Ovary (tissue), 9 donors: ENCODE measurements around the gene NXPH3. TPM values are rescaled to one million over a fixed set of nuclear protein-coding genes. Genes with fewer than 3 reads are reported as not detected.

ENCODE experiments used
- DNase-seq, 5 donors: peaks; one replicate each; pipeline ENCODE4 v3.0.0-alpha.2; 2019 to 2020
- H3K27ac ChIP-seq, 2 donors: fragments of 200-600 bp; one replicate each; pipeline versions ENCODE4 v1.5.1 to v1.8.0; 2019 to 2022
- H3K27me3 ChIP-seq: fragments of 200-600 bp; one replicate; pipeline ENCODE4 v1.8.0; 2022
- H3K36me3 ChIP-seq: fragments of 200-600 bp; sonication (generic); one replicate; pipeline ENCODE4 v1.5.1; 2019
- H3K4me1 ChIP-seq: one replicate; pipeline ENCODE4 v1.8.1; 2013; ENCODE audit warnings: mild to moderate bottlenecking, moderate library complexity; ENCODE audit not compliant: insufficient read depth
- H3K4me3 ChIP-seq: fragments of 200-600 bp; sonication (generic); one replicate; pipeline ENCODE4 v1.5.1; 2017
- H3K9me3 ChIP-seq, 2 donors: fragments of 200-600 bp in 1 of 2; sonication (generic) in 1 of 2; one replicate each; pipeline versions ENCODE4 v1.5.1 to v1.8.1; 2013 to 2019; ENCODE audit warnings: mild to moderate bottlenecking in 1 of 2, moderate library complexity in 1 of 2
- EP300 ChIP-seq: sonication (generic); formaldehyde crosslinking; IDR thresholded peaks from one replicate; pipeline ENCODE4 v1.6.1; 2017; ENCODE audit warnings: antibody characterized with exemption
- POLR2A ChIP-seq: fragments of 450-650 bp; IDR thresholded peaks from one replicate; pipeline ENCODE4 v1.6.1; 2017; ENCODE audit warnings: antibody characterized with exemption, mild to moderate bottlenecking, moderate library complexity
- WGBS, 3 donors: extraction: QIAGEN DNeasy Blood & Tissue Kit in 1 of 3; methylation state at CpG; one replicate each; pipeline versions ENCODE4 v1.1.5 to v1.1.7; 2013 to 2017; 5-methylcytosine and 5-hydroxymethylcytosine counted together
- intact Hi-C, 4 donors: fragments of 100-400 bp; cut with DNase I; formaldehyde crosslinking; loops; one replicate each; pipeline versions ENCODE4 v1.11.0 to v1.15.1; 2022 to 2023
- polyA plus RNA-seq, 2 donors: library from polyadenylated mRNA; stranded (reverse); fragments of 200-250 nt in 1 of 2; fragments of 350-450 nt in 1 of 2; fragmentation: Illumina TruSeq in 1 of 2; extraction: RNeasy Lipid Tissue Mini Kit (QIAGEN cat#74804) in 1 of 2; gene quantifications; one replicate each; pipeline ENCODE4 v1.2.3, GENCODE V29; 2013 to 2014
- total RNA-seq, 7 donors: library from RNA; depleted of rRNA in 2 of 7; stranded (reverse); fragments of >200 nt in 2 of 7; fragmentation: NEBNext Ultra II Directional in 3 of 7; extraction: Animal tissue kit (Norgen Biotek cat#: 25700) in 3 of 7; gene quantifications; one replicate each; pipeline versions ENCODE4 v1.1.0 to v1.2.4, GENCODE V29; 2016 to 2023
- TF ChIP-seq, protein P1 (sequence below), 3 donors: fragments of 450-650 bp in 2 of 3; fragments of 200-600 bp in 1 of 3; IDR thresholded peaks; one replicate each; pipeline versions ENCODE4 v1.5.1 to v1.8.0; 2016 to 2022; ENCODE audit warnings: antibody characterized with exemption in 3 of 3, mild to moderate bottlenecking in 1 of 3
- donor health status: DM: no; HTN: no; CAD: no; lungs with moderate emphysema.
- donor health status: DM: no; HTN: no; CAD: no.
- donor health status: Bipolar disorder and iron deficiency.
- donor health status: DM: yes; HTN: yes; CAD: no.
- donor health status: DM: no; HTN: no; CAD: no.
- donor health status: DM: yes; HTN: yes; CAD: no.

Gene NXPH3
- total and polyA plus RNA-seq, 9 donors: 1.2 to 26.0 (median 10.7) TPM

- H3K4me3 ChIP-seq: no peak overlapping the region
- H3K9me3 ChIP-seq: no peaks in the 10 kb centered on the region
- H3K27ac ChIP-seq: no peak overlapping the region
- TF ChIP-seq, protein P1, sequence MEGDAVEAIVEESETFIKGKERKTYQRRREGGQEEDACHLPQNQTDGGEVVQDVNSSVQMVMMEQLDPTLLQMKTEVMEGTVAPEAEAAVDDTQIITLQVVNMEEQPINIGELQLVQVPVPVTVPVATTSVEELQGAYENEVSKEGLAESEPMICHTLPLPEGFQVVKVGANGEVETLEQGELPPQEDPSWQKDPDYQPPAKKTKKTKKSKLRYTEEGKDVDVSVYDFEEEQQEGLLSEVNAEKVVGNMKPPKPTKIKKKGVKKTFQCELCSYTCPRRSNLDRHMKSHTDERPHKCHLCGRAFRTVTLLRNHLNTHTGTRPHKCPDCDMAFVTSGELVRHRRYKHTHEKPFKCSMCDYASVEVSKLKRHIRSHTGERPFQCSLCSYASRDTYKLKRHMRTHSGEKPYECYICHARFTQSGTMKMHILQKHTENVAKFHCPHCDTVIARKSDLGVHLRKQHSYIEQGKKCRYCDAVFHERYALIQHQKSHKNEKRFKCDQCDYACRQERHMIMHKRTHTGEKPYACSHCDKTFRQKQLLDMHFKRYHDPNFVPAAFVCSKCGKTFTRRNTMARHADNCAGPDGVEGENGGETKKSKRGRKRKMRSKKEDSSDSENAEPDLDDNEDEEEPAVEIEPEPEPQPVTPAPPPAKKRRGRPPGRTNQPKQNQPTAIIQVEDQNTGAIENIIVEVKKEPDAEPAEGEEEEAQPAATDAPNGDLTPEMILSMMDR (IDR thresholded peaks at IDR 0.05): no peak
- TF ChIP-seq EP300: no peak
- no peak for TF ChIP-seq POLR2A
- DNase-seq: no peak
- no peaks in the 10 kb centered on the region for H3K27me3 ChIP-seq
- H3K36me3 ChIP-seq: no peaks in the 10 kb centered on the region
- intact Hi-C loops: no loop called here
- 87 to 90% (median 87%) methylated on average over 4 of the region's 4 CpGs for WGBS, 3 donors
- H3K4me1 ChIP-seq: peaks cover 4% of the 10 kb centered on the region
These were observed 19.7 kb downstream of the NXPH3 start for GRCh38 chr17:49595328-49595727.

- H3K27me3 ChIP-seq: no peaks in the 10 kb centered on the region
- peaks cover 4% of the 10 kb centered on the region for H3K4me1 ChIP-seq
- H3K36me3 ChIP-seq: no peaks in the 10 kb centered on the region
- intact Hi-C loops: no loop called here
- no peak overlapping the region for H3K27ac ChIP-seq
- no peaks in the 10 kb centered on the region for H3K9me3 ChIP-seq
- no peak for DNase-seq
- WGBS, 3 donors: 54 to 66% (median 61%) methylated on average over 4 of the region's 4 CpGs
- no peak overlapping the region for H3K4me3 ChIP-seq
- no peak for TF ChIP-seq POLR2A
- TF ChIP-seq EP300: no peak
These were observed 20.3 kb downstream of the NXPH3 start for GRCh38 chr17:49595980-49596379.

DNA sequence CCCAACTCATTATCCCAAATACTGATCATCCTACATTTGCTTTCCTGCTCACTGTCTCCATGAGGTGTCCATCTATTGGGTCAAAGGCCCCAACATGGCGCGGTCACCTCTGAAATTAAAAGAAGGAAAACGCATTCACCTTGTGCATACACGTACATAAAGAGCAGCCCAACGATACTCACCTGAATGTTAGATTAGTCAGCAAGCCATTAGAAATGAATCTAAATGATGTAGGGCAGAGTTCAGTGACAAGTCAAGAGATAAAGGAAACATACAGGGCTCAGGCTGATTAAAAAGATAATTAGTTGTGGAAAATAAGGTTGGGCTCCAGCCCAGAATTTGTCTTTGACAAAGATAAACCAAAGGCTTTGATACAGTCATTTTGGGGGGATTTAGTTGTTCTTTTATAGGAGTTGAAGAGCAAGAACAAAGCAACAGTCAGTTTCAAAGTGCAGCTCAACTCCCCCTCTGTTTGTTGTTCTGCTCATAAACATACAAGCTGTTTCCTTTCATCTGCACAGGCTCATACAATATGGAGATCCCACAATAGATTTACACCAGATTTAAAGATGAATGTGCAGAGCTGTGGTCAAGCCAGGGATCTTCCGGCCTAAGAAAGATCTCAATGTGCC, 21.1 kb downstream of the NXPH3 start:
- H3K27me3 ChIP-seq: no peaks in the 10 kb centered on the region
- no peak overlapping the region for H3K4me3 ChIP-seq
- intact Hi-C loops: no loop called here
- no peak overlapping the region for H3K27ac ChIP-seq
- H3K4me1 ChIP-seq: peaks cover 4% of the 10 kb centered on the region
- 90 to 92% (median 92%) methylated on average over 6 of the region's 6 CpGs for WGBS, 3 donors
- DNase-seq: no peak
- TF ChIP-seq, protein P1 (IDR thresholded peaks at IDR 0.05): no peak
- TF ChIP-seq POLR2A: no peak
- TF ChIP-seq EP300: no peak
- no peaks in the 10 kb centered on the region for H3K36me3 ChIP-seq
- H3K9me3 ChIP-seq: no peaks in the 10 kb centered on the region

DNA sequence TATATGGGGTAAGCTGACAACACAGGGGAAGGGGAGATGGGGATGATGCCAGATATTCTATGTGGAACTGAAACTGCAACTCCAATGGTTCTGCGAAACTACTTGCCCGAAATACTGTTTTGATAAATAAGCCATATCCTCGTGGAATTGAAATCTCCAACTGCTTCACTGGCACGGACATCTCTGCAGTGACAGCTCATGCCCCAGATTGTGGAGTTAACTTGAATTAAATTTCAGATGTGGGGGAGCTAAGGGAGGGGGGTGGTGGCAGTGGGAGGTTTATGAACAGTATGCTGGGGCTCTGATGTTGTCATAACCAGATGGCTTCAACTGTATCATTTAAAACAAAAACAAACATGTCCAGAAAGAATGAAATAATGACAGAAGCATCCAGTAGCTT, 21.8 kb downstream of the NXPH3 start:
- no peak overlapping the region for H3K27ac ChIP-seq
- no peak for DNase-seq
- no peak overlapping the region for H3K4me3 ChIP-seq
- no peaks in the 10 kb centered on the region for H3K9me3 ChIP-seq
- peaks cover 6% of the 10 kb centered on the region for H3K4me1 ChIP-seq
- H3K27me3 ChIP-seq: no peaks in the 10 kb centered on the region
- intact Hi-C loops: no loop called here
- 86 to 88% (median 88%) methylated on average over 4 of the region's 4 CpGs for WGBS, 3 donors
- no peak for TF ChIP-seq POLR2A
- TF ChIP-seq EP300: no peak
- TF ChIP-seq, protein P1 (IDR thresholded peaks at IDR 0.05): no peak
- H3K36me3 ChIP-seq: no peaks in the 10 kb centered on the region

DNA sequence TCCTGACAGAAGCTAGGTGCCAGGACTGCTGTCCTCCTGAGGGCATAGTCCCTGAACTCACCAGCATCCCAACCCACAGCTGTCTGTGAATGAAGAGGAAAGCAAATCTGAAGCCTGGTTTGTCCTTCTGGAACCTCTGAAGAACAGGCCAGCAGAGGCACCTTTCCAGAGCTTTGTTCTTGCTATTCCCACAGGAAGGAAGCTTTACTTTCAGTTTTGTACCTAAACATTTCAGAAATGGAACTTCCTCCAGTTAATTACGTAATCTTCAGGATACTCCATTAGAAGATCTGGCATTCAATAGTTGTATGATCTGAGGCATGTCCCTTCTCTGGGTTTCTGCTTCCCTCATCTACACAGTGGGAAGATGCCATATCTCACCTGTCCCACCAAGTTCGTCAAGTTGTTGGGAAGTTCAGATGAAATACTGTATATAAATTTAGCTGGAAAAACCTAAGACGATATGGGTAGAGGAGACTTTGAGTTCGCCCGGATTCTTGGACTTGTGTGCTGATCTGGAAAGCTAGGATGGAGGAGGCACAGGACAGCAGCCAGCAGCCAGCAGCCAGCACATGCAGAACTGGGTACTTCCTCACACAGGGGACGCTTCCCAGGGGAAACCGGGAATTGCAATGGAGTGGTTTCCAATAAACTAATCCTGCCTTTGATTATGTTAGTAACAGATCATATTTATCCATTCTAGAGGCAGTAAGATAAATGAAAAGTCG, 22.4 kb downstream of the NXPH3 start:
- TF ChIP-seq EP300 (no peak), POLR2A (no peak)
- TF ChIP-seq, protein P1 (IDR thresholded peaks at IDR 0.05): no peak
- H3K9me3 ChIP-seq: no peaks in the 10 kb centered on the region
- no peak for DNase-seq
- H3K4me3 ChIP-seq: no peak overlapping the region
- intact Hi-C loops: no loop called here
- H3K27me3 ChIP-seq: no peaks in the 10 kb centered on the region
- H3K36me3 ChIP-seq: no peaks in the 10 kb centered on the region
- H3K4me1 ChIP-seq: peaks cover 9% of the 10 kb centered on the region
- H3K27ac ChIP-seq: no peak overlapping the region
- WGBS, 3 donors: 80 to 91% (median 83%) methylated on average over 8 of the region's 8 CpGs
